OCI-LY3 (cell line): ENCODE results near the gene CRACR2B.

Source experiments
- EZH2phosphoT487 ChIP-seq: fragments of 200-600 bp; shearing (Covaris generic); IDR thresholded peaks from 2 replicates; pipeline ENCODE4 v1.6.1; 2018; ENCODE audit warnings: antibody characterized with exemption, mixed run types, low read depth
- TF ChIP-seq, protein P1 (sequence below): fragments of 200-600, 300-600 bp; sonication (generic); IDR thresholded peaks from 2 replicates; pipeline ENCODE4 v1.5.1; 2014; ENCODE audit warnings: antibody characterized with exemption, low read length, low read depth

DNA sequence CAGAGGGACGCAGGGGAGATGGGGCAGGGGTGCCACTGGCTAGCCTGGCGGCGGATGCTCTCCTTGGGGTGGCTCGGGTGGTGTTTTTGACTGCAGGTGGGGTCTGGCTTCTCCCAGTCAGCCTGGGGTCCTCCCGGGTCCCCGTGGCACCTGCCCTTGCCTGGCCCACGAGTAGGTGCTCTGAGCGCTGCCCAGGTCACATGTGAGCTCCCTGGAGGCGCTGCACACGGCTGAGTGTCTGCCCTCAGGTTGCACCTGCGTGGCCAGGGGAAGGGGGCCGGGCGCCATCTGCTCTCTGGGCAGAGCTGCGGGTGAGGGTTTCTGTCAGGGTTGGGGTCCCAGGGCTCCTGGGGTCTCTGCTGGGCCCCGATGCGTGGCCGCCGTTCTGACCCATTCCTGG is 20.2 kb downstream of the CRACR2B start:
- TF ChIP-seq, protein P1, sequence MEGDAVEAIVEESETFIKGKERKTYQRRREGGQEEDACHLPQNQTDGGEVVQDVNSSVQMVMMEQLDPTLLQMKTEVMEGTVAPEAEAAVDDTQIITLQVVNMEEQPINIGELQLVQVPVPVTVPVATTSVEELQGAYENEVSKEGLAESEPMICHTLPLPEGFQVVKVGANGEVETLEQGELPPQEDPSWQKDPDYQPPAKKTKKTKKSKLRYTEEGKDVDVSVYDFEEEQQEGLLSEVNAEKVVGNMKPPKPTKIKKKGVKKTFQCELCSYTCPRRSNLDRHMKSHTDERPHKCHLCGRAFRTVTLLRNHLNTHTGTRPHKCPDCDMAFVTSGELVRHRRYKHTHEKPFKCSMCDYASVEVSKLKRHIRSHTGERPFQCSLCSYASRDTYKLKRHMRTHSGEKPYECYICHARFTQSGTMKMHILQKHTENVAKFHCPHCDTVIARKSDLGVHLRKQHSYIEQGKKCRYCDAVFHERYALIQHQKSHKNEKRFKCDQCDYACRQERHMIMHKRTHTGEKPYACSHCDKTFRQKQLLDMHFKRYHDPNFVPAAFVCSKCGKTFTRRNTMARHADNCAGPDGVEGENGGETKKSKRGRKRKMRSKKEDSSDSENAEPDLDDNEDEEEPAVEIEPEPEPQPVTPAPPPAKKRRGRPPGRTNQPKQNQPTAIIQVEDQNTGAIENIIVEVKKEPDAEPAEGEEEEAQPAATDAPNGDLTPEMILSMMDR = no peak
- TF ChIP-seq EZH2phosphoT487 = no peak
